GM13977 (cell line): ENCODE measurements around the gene ZNRF3.

Experiments
- DNase-seq: peaks from one replicate; pipeline ENCODE4 v3.0.0; 2012; ENCODE audit warnings: low spot score
- CTCF ChIP-seq: IDR thresholded peaks from 2 replicates; pipeline ENCODE4 v1.5.1; 2012; ENCODE audit warnings: mild to moderate bottlenecking, control low read depth; ENCODE audit not compliant: insufficient read depth; ENCODE audit errors: extremely low read depth, missing control alignments
- in situ Hi-C: fragments of 300-500 bp; cut with MboI; formaldehyde crosslinking; loops from one replicate; pipeline ENCODE4 v1.12.0; 2022; ENCODE audit warnings: low sequenced_read_pairs, low pct_unique_long_range_greater_than_20kb, mixed read lengths, inconsistent platforms; ENCODE audit not compliant: unreplicated experiment

ZNRF3 gene

GRCh38 chr22:28935713-28936112 lies 52.3 kb downstream of the ZNRF3 start:
- in situ Hi-C loops = no loop called here
- no peak for TF ChIP-seq CTCF
- no peak for DNase-seq

GRCh38 chr22:28936200-28936599 lies 52.8 kb downstream of the ZNRF3 start:
- in situ Hi-C loops = no loop called here
- no peak for DNase-seq
- TF ChIP-seq CTCF = no peak

GRCh38 chr22:28937206-28938025 lies 54.0 kb downstream of the ZNRF3 start:
- no peak for TF ChIP-seq CTCF
- DNase-seq = no peak
- in situ Hi-C loops = no loop called here

- in situ Hi-C loops = no loop called here
- TF ChIP-seq CTCF = no peak
- no peak for DNase-seq
Measured at GRCh38 chr22:28938286-28938833, 55.0 kb downstream of the ZNRF3 start.

- in situ Hi-C loops = no loop called here
- TF ChIP-seq CTCF = no peak
- DNase-seq = no peak
Measured at GRCh38 chr22:28939394-28939793, 56.0 kb downstream of the ZNRF3 start.

GRCh38 chr22:28939932-28940331 lies 56.6 kb downstream of the ZNRF3 start:
- TF ChIP-seq CTCF = no peak
- in situ Hi-C loops = no loop called here
- no peak for DNase-seq
